ENCODE data around the gene FGF1.
A peak's percentile ranks its signal among the peaks of the same experiment; 100 is the strongest.

FGF1 gene

DNA sequence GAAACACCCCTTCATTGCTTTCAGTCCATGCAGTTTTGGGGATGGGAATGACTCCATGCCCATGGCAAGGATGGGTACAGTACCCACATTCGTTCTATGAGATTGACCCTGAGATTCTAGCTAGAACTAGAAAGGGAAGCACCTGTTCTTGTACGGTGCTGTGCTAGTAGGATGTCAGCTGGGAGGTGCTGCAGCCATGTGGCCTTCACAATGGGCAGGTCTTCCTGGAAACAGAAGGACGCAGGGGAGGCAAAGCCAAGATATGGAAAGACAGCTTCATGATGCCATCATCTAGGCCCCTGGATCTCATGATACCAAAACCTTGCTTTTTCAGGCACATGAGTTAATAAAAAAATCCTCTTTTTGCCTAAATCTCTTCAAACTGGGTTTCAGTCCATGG, 10.5 kb upstream of the FGF1 start:
- no peak for DNase-seq (ENCODE audit: low spot score)

DNA sequence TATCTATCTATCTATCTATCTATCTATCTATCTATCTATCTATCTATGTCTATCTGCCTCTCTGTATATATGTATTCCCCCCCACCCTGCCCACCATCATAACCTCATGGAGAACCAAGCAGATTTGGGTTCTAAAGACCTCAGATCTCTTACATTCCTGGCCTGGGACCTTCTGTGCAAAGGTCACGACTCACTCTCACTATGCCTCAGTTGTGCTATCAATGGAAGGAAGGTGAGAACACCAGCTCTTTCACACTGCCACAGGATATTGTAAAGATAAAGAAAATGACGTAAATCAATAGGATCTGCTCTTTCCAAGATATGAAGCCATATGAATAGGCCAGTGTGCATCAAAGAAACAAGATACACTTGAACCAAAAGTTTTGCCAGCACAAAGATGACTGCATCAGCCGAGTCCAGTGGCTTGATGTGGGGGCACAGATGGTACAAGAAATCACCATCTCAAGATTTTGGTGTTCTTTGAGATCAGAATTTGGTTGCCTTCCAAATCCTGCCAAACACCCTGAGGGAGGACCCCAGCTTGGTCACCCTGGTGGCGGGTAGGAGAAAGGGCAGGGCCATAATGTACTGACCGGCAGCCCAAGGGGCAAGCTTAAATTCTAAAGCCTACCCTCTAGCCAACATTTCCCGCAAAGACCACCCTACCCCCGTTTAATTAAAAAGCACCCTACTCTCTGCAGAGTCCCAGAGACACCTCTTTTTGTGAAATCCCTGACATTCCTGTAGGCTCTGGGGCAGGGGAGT, 8.4 kb upstream of the FGF1 start:
- no peak for DNase-seq (ENCODE audit: low spot score)

DNA sequence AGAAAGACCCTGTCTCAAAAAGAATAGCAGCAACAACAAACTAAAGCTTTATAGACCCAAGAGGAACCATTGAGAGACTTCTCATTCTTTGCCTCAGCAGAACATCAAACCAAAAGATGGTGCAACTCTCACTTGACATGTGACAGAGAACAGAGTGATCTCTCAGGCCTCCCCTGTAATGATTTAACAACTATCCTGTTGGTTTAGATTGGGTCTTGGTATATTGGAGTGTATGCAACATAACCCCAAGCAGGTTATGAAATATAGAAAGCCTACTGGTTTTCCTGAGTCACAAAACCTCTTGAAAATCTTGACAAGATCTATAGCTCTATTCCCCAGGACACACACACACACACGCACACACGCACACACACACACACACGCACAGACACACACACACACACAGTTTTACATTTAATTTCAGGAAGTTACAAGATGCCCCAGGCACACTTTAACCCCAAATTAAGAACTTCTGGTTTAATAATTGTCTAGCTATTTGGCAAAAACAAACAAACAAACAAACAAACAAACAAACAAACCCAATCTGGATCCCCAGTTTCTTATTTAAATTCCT, 6.5 kb upstream of the FGF1 start:
- no peak for DNase-seq (ENCODE audit: low spot score)

DNA sequence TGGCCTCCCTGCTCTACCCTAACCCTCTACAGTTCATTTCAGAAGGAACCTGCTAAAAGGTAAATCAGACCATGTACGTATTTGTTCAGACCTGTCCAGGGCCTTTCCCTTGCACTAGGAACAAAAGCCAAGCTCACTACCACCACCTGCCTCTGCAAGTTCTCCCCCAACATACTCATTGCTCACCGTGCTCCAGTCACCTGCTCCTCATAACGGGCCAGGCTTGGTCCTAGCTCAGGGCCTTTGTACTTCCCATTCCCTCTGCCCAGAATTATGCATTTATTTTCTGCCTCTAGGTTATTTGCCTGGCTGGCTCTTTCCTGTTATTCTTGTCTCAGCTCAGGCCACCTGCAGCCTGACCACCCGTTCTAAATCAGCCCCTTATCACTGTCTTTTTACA, 4.8 kb upstream of the FGF1 start:
- no peak for DNase-seq (ENCODE audit: low spot score)

DNA sequence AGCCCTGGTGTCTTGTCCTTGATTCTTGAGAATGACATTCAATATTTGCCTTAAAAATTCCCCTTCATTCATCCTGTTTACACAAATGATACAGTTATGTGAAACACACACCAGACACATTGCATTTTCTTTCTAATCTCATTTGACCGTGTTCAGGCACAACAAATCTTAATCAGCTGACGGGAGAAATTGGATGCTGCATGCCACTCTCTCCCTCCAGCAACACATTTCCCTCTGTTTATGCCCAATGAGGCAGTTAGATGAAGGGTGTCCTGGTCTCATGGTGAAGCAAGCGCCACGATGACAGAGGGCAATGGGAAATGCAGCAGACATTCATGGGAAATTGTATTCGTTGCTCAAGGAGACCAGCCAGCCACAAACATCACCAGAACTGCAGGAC, 3.2 kb upstream of the FGF1 start:
- no peak for DNase-seq (ENCODE audit: low spot score)

DNA sequence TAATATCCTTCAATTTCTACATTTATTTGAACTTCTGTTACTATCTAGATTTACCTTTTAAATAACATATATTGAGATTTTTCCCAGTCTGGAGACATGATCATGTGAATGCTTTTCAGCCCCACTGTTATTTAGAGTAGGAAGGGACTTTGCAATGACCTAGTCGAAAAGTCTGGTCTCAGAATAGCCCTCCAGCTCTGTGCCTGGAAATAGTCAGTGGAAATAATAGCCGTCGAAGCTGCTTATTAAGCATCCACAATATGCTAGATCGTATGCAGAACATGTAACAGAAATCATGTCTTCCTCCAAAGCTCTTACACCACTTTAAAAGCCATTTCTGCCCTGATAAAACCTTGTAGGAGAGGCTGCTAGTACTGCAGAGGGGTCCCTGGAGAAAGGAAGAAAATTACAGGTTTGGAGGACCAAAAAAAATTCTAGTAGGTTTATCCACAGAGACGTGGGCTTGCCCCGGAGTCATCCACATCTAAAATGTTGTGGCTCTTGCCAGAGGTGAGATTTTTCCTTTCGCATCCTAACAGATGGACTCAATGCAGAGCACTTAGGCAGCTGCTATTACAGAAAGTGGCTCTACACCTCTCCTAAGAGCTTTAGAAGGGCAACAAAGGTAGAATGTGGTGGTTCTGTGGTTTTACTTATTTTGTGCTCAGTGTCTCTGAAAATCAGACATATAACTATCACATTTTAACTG, 2.5 kb upstream of the FGF1 start:
- no peak for DNase-seq (ENCODE audit: low spot score)

DNA sequence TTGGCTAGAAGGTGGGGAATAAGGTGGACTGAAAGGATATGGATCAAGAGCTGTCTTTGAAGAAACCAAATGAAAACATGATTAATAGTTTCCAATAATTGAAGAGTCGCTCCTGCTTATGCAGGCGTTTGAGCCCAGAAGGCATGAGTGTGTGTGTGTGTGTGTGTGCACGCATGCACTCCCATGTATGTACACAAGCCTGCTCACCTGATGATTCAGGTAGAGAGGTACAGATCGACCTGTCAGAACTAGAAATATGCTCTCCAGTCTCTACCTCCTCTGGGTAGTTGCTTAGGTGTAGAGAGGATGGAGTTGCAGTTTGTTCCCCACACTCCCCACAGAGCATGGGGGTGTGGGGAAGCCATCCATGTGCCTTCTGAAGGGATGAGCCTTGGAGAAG, 1.1 kb upstream of the FGF1 start:
- no peak for DNase-seq (ENCODE audit: low spot score)

DNA sequence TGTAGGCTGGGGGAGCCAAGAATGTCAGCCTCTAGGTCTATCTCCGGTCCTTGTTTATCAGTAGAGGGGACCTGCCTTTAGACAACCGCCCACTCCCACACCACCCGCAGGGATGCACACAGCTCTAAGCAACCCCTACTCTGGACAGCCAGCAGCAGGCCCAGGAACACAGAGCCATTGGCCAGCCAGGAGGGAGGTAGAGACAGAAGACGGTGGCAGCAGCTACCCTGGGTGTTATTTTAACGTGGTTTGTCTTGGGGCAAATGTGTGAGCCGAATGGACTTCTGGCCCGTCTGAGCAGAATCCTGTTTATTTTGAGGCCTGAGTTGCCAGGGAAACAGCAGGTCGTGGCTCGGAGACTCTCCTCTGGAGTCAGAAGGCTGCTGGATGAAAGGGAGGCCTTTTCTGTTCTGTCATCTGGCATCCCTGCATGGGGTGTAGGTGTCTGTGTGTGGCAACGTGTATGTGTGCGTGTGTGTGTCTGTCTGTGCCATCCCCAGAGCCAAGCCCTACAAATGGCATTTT, 382 bp upstream of the FGF1 start:
- DNase-seq (ENCODE audit: low spot score), result no peak

DNA sequence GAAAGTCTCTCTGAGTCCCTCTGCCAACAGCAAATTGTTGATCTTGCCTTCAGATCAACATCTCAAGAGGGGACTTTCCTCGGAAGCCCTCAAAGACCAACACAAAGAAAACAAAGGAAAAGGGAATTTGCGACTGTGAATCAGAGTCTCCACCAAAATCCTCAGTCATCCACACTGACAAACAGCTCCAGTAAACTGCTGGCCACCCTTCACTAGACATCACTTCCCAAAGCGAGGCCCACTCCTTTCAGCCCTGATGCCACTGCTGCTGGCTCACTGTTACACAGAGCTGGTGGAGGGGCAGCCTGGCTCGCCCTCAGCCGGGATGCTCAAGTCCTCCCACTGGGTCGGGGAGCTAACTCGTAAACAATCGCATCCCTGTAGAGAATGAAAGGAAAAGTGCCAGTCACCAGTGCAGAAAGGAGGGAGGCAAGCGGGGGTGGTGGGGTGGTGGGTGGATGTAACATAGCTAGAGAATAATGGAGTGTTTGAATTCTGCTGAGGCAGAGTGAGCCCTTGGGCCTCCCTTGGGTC, 1.3 kb downstream of the FGF1 start:
- peak; percentile 44 for DNase-seq (ENCODE audit: low spot score)

DNA sequence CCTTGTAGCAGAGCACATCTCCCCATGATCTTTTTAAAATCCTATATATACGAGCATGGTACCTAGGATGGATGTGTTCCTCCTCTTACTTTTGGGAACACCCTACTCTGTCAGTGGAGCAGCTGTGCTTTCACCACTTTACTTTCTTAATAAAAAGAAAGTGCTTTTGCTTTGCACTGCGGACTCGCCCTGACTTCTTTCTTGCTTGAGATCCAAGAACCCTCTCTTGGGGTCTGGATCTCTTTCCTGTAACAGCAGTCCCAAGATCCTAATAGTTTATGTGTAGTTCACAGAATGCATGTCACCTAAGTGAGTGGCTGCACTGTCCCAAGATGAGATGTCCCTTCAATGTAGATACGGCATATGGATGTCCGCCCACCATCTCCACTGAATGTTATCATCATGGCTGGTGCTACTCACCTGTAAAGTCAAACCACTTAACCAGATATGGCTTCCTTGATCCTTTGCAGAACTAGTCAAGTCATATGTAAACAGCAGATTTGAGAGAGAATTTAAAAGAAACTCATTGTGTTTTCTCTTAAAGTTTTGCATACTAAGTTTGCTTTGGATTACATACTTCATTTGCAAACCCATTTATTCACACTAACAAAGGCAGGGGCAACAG, 1.9 kb downstream of the FGF1 start:
- DNase-seq (ENCODE audit: low spot score), result no peak

DNA sequence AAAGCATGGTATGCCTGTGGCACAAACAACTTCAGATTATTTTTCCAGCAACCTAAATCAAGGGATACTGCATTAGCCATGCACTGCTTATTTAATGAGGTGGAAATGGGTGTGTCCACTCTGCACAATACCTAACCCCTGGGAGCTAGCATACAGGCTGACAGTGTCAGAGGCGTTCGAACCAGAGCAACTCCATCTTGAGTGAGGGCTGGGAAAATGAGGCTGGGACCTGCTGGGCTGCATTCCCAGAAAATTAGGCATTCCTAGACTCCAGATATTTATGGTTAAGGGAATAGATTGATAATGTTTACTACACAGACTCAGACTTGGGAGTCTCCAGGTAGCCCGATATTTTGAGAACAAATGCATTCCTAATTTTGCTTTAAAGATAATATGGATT, 2.8 kb downstream of the FGF1 start:
- no peak for DNase-seq (ENCODE audit: low spot score)

DNA sequence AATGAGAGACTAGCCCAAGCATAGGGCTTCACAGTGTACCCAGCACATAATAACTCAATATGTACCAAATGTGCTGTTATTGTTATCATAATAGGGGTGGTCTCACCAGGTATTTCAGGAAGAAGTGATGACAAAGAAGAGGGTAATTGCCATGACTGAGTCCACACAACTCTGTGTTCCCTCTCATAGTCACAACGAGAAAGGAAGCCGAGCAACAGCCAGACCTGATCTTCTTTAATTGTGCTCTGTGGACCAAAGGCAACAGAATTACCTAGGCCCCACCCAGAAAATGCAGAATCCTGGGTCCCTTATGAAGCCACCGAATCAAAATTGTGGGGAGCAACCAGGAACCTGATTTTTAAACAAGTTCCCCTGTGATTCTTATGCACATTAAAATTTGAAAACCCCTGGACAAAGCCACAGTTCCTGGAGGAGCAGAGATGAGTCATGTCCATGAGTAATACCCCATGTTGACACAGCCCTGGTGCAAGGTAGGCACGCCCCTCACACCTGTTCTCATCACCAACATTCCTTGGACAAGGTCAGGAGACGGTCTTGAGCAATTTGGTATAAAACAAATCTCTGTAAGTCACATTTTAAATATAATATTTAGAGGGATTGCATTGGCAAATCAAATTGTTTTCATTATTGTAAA, 5.2 kb downstream of the FGF1 start:
- no peak for DNase-seq (ENCODE audit: low spot score)

DNA sequence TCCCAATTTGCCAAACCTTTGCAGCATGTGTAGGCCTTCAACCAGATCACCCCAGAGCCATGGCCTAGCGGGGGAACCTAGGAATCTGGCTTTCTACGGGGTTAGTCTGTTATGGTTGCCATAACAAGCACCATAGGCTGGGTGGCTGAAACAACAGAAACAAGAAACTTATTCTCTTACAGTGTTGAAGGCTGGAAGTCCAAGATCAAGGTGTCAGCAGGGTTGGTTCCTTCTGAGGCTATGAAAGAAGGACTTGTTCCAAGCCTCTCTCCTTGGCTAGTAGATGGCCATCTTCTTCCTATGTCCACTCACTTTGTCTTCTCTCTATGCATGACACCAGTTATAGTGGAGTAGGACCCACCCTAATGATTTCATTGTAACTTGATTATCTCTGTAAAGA, 6.1 kb downstream of the FGF1 start:
- DNase-seq (ENCODE audit: low spot score), result no peak

DNA sequence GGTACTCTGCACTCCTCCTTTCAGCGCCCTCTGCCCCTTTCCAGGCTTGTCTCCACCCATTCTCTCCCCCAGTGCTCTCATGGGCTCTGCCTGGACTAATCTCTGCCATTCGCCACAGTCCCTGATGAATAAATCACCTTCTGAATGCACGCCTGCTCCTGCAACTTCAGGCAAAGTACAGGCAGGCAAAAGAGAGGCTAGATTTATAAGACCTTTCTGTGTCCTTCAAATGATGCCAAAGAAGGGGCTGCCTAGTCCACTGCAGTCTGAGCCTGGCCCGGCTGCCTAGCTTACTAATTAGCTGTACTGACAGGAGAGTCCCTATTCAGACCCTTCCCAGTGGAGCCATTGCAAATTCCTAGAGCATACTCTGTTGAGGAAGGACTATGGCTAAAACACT, 7.4 kb downstream of the FGF1 start:
- no peak for DNase-seq (ENCODE audit: low spot score)

DNA sequence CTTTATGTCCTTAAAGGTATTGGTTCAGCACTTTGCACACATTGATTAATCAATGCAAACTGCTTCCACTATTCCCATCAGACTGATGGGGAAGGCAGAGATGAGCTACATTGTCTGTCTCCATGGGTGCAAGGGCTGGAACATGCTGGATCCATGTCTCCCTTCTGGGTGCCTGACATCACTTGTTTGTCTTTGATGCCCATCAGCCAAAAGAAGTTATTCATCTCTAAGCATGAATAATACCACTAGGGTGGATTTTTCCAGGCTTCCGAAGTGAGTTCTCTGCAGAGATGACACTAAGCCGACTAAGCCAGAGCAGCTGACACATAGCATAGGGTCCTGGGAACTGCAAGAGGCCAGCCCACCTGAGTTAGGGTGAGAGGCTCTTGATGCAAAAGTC, 8.7 kb downstream of the FGF1 start:
- DNase-seq (ENCODE audit: low spot score), result no peak

DNA sequence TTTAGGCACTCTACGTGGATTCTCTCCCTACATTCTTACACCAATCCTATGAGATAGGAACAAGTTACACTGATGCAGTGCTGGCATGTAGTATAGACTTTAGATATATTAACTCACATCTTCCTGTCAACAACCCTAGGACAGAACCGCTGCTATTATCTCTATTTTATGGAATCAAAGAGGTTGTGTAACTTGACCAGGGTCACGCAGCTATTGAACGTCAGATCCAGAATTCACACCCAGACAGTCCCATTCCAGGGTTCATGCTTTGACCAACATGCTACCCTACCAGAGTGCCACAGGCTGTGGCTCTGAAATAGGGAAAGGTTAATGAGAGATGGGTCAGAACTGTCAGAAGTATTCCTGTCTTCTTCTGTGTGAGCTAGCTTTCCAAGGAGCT, 9.6 kb downstream of the FGF1 start:
- no peak for DNase-seq (ENCODE audit: low spot score)

DNA sequence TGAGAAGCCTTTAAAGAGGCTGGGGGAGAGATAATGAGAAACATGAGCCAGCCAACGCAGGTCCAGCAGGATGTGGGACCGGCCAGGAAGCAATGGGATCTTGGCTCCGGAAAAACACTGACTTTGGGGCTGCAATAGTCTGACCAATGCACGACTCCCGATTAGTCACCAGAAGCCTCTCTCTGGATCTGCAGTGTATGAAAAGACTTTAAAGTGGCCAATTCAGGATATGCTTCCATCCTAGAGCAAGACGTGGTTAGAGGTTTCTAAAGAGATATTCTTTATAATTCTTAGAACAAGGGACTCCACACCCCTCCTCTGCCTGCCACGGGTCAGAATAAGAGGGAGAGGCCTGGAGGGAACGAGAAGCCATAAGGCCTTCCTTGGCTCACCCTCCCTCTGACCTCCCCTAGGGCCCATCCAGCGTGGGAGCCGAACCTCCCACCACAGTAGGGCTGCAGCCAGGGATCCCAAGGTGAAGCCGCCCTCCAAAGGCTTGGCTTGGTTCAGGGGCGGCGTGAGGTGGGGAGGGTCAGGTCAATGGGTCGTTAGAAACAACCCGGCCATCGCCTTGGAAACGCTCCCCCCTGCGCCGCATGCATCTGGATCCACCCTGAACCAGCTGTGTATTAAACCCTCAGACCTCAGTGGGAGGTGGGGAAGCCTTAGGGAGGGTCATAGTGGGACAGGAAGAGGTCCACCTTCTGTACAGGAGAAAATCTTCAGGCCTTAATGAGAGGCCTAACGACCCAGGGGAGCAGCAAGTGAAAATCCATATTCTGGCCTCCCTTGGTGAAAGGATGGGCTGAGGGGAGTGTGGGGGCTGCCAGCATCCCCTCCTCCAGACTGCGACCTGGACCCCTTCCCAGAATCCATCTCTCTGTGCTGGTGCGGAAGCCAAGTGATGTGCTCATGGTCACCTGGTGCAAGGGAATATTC, 11.1 kb downstream of the FGF1 start:
- DNase-seq (ENCODE audit: low spot score), result no peak

DNA sequence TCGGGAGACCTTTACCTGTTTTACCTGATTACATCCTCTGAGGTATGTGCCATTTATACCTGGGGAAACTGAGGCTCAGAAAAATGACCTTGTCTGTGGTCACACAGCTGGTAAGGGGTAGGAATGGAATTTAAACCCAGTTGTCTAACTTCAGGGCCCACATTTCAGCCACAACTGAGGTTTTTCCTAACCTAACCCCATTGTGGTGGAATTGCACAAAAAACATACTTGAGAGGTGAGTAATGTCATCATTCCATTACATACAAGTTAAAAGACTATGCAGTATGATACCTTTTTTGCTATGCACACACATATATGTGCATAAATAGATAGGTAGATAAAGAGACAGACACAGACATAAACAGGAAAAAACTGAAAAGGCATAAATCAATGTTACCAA, 14.1 kb downstream of the FGF1 start:
- DNase-seq (ENCODE audit: low spot score), result no peak

DNA sequence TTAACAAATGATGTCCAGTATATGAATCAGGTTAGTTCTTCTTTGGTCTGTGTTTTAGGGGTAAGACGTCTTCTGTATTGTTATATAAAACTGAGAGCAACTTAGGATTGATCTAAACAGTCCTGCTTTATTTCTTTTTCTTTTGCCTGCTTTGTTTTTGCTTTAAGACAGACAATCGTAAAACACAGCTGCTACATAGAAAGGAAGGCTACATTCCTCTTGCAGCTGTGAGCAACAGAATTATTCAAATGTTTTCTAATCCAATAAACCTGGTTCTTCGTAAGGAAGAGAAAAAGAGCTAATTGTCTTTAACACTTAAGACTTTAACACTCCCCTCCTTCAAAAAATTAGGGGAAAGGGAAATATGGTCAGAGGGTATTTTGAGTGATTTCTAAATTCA, 14.6 kb downstream of the FGF1 start:
- DNase-seq (ENCODE audit: low spot score), result no peak

DNA sequence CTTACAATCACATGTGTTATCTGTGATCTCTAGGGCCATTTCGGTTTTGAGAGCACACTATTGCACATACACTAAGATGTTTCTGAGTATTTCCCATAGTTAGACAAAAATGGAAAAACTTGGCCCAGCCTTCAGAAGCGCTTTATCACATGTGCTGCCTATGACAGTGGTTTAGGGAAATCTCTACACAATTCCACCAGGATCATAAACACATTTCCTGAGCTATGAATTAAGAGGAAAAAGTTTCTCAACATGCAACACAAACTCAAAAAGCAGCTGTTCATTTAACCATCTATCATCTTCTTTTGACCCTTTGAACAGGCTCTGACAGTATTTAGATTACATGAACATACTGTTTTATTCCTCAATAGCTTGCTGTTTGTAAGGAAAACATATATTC, 15.1 kb downstream of the FGF1 start:
- no peak for DNase-seq (ENCODE audit: low spot score)

DNA sequence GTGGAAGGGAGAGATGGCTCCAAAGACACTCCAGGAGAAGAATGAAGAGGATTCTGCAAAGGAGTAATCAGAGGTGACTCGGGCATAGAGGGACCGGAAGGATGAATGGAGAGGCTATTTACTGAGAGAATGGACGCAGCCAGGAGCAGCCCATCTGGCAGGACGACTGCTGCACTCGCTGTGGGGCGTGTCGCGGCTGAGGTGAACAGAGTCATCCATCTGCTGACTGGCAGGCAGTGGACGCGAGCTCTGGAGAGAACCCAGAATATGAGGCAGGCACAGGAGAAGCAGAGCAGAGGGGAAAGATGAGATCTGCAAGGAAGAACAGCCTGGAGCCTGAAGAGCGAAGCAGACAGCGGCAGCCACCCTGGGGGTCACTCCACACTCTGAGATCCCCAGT, 16.4 kb downstream of the FGF1 start:
- DNase-seq (ENCODE audit: low spot score), result no peak

Measured in COLO829 (cell line).